Central memory CD8-positive, alpha-beta T cell (primary cell): Measurements from ENCODE around the gene IGFL3.
"Not testable (repeated sequence)": the region's sequence is repeated elsewhere in the genome, so short reads cannot be mapped to it uniquely, and the experiment has no call there.

Source experiments
- ATAC-seq: fragments of 150-1000 bp; cut with Tn5 transposase; replicated peaks from 2 replicates; pipeline ENCODE4 v1.10.0; 2022; ENCODE audit warnings: mild to moderate bottlenecking, moderate FRiP score, moderate number of reproducible peaks; ENCODE audit not compliant: poor library complexity, severe bottlenecking; ENCODE audit errors: extremely low read depth
- DNase-seq, 2 donors: peaks; one replicate each; pipeline ENCODE4 v3.0.0; 2021; ENCODE audit warnings: low spot score in 2 of 2
- H3K27ac Mint-ChIP-seq: one replicate; pipeline ENCODE4 v1.8.0; 2022; ENCODE audit warnings: low read depth, mild to moderate bottlenecking, moderate library complexity, mixed read lengths
- H3K27me3 Mint-ChIP-seq: one replicate; pipeline ENCODE4 v1.8.0; 2022; ENCODE audit warnings: mixed read lengths
- H3K36me3 Mint-ChIP-seq: one replicate; pipeline ENCODE4 v1.8.0; 2022; ENCODE audit warnings: mild to moderate bottlenecking, moderate library complexity, mixed read lengths; ENCODE audit not compliant: insufficient read depth
- H3K4me1 Mint-ChIP-seq: one replicate; pipeline ENCODE4 v1.8.0; 2022; ENCODE audit warnings: mixed read lengths
- H3K4me3 Mint-ChIP-seq: one replicate; pipeline ENCODE4 v1.8.0; 2022; ENCODE audit warnings: mild to moderate bottlenecking, moderate library complexity, mixed read lengths
- H3K9me3 Mint-ChIP-seq: one replicate; pipeline ENCODE4 v1.8.0; 2022; ENCODE audit warnings: mixed read lengths

IGFL3 gene

GRCh38 chr19:46124638-46125115 lies at the start of gene IGFL3:
Gene IGFL3, minus strand, starts transcription at chr19:46124688. Its CDS starts 39 bp downstream, at chr19:46124649.
- H3K27me3 Mint-ChIP-seq: peaks cover 84% of the 10 kb centered on the region
- H3K36me3 Mint-ChIP-seq: no peaks in the 10 kb centered on the region
- no peak within 1 kb of the TSS for H3K4me3 Mint-ChIP-seq
- ATAC-seq: no peak
- no peaks in the 10 kb centered on the region for H3K9me3 Mint-ChIP-seq
- H3K4me1 Mint-ChIP-seq: no peaks in the 10 kb centered on the region
- no peak for DNase-seq
- H3K27ac Mint-ChIP-seq: no peak within 1 kb of the TSS

GRCh38 chr19:46173886-46174480 lies 49.5 kb upstream of the IGFL3 start:
- Mint-ChIP-seq H3K4me1 (no peaks in the 10 kb centered on the region), H3K36me3 (peaks cover 2% of the 10 kb centered on the region), H3K27ac (no peak overlapping the region), H3K9me3 (peaks cover 6% of the 10 kb centered on the region), H3K4me3 (no peak overlapping the region), H3K27me3 (peaks cover 83% of the 10 kb centered on the region)
- no peak for DNase-seq
- no peak for ATAC-seq

GRCh38 chr19:46162731-46163130 lies 38.2 kb upstream of the IGFL3 start:
- no peak overlapping the region for H3K27ac Mint-ChIP-seq
- ATAC-seq: no peak
- H3K4me3 Mint-ChIP-seq: no peak overlapping the region
- peaks cover 86% of the 10 kb centered on the region for H3K27me3 Mint-ChIP-seq
- no peaks in the 10 kb centered on the region for H3K4me1 Mint-ChIP-seq
- H3K36me3 Mint-ChIP-seq: no peaks in the 10 kb centered on the region
- H3K9me3 Mint-ChIP-seq: peaks cover 14% of the 10 kb centered on the region
- no peak for DNase-seq

GRCh38 chr19:46161642-46162257 lies 37.3 kb upstream of the IGFL3 start:
- not testable (repeated sequence) for H3K27ac Mint-ChIP-seq, DNase-seq, H3K36me3 Mint-ChIP-seq, H3K4me1 Mint-ChIP-seq, ATAC-seq, H3K4me3 Mint-ChIP-seq
- peaks cover 79% of the 10 kb centered on the region for H3K27me3 Mint-ChIP-seq
- H3K9me3 Mint-ChIP-seq: peaks cover 14% of the 10 kb centered on the region

GRCh38 chr19:46160233-46160775 lies 35.8 kb upstream of the IGFL3 start:
- Mint-ChIP-seq H3K9me3 (peaks cover 14% of the 10 kb centered on the region), H3K27me3 (peaks cover 79% of the 10 kb centered on the region), H3K27ac (no peak overlapping the region), H3K36me3 (no peaks in the 10 kb centered on the region), H3K4me1 (no peaks in the 10 kb centered on the region), H3K4me3 (no peak overlapping the region)
- no peak for DNase-seq
- ATAC-seq: no peak

GRCh38 chr19:46159418-46160232 lies 35.1 kb upstream of the IGFL3 start:
- H3K4me3 Mint-ChIP-seq: no peak overlapping the region
- no peak for ATAC-seq
- H3K9me3 Mint-ChIP-seq: peaks cover 14% of the 10 kb centered on the region
- DNase-seq: no peak
- peaks cover 81% of the 10 kb centered on the region for H3K27me3 Mint-ChIP-seq
- H3K27ac Mint-ChIP-seq: no peak overlapping the region
- no peaks in the 10 kb centered on the region for H3K4me1 Mint-ChIP-seq
- no peaks in the 10 kb centered on the region for H3K36me3 Mint-ChIP-seq

GRCh38 chr19:46155237-46155636 lies 30.7 kb upstream of the IGFL3 start:
- no peak for ATAC-seq
- no peak overlapping the region for H3K4me3 Mint-ChIP-seq
- no peak overlapping the region for H3K27ac Mint-ChIP-seq
- no peak for DNase-seq
- peaks cover 88% of the 10 kb centered on the region for H3K27me3 Mint-ChIP-seq
- H3K9me3 Mint-ChIP-seq: no peaks in the 10 kb centered on the region
- peaks cover 1% of the 10 kb centered on the region for H3K36me3 Mint-ChIP-seq
- H3K4me1 Mint-ChIP-seq: no peaks in the 10 kb centered on the region

GRCh38 chr19:46150606-46151005 lies 26.1 kb upstream of the IGFL3 start:
- Mint-ChIP-seq H3K27ac (no peak overlapping the region), H3K4me3 (no peak overlapping the region), H3K36me3 (peaks cover 1% of the 10 kb centered on the region), H3K4me1 (no peaks in the 10 kb centered on the region), H3K9me3 (no peaks in the 10 kb centered on the region), H3K27me3 (peaks cover 92% of the 10 kb centered on the region)
- ATAC-seq: no peak
- no peak for DNase-seq

- no peak for ATAC-seq
- Mint-ChIP-seq H3K9me3 (no peaks in the 10 kb centered on the region), H3K27me3 (peaks cover 86% of the 10 kb centered on the region), H3K27ac (no peak within 1 kb of the TSS), H3K4me3 (no peak within 1 kb of the TSS), H3K4me1 (no peaks in the 10 kb centered on the region), H3K36me3 (no peaks in the 10 kb centered on the region)
- no peak for DNase-seq
Observed at GRCh38 chr19:46147791-46148288, 23.4 kb upstream of the IGFL3 start, which contains the start of gene IGFL2. Gene IGFL2, plus strand, starts transcription at chr19:46148238. Its CDS starts 41 bp downstream, at chr19:46148279.

GRCh38 chr19:46147166-46147740 lies 22.8 kb upstream of the IGFL3 start:
- ATAC-seq (no peak), DNase-seq (no peak)
- Mint-ChIP-seq H3K4me3 (no peak overlapping the region), H3K9me3 (no peaks in the 10 kb centered on the region), H3K27ac (no peak overlapping the region), H3K36me3 (no peaks in the 10 kb centered on the region), H3K4me1 (no peaks in the 10 kb centered on the region), H3K27me3 (peaks cover 81% of the 10 kb centered on the region)

- Mint-ChIP-seq H3K9me3 (no peaks in the 10 kb centered on the region), H3K36me3 (no peaks in the 10 kb centered on the region), H3K4me1 (no peaks in the 10 kb centered on the region), H3K27me3 (peaks cover 73% of the 10 kb centered on the region), H3K27ac (no peak overlapping the region), H3K4me3 (no peak overlapping the region)
- ATAC-seq (no peak), DNase-seq (no peak)
Observed at GRCh38 chr19:46144756-46145155, 20.3 kb upstream of the IGFL3 start.

GRCh38 chr19:46142294-46142693 lies 17.8 kb upstream of the IGFL3 start:
- H3K4me1 Mint-ChIP-seq: no peaks in the 10 kb centered on the region
- peaks cover 74% of the 10 kb centered on the region for H3K27me3 Mint-ChIP-seq

More at GRCh38 chr19:46142294-46142693, 17.8 kb upstream of the IGFL3 start:
- H3K36me3 Mint-ChIP-seq: no peaks in the 10 kb centered on the region
- ATAC-seq (no peak), DNase-seq (no peak)
- H3K9me3 Mint-ChIP-seq: no peaks in the 10 kb centered on the region
- no peak overlapping the region for H3K27ac Mint-ChIP-seq
- no peak overlapping the region for H3K4me3 Mint-ChIP-seq
